WTC11 (cell line): Measurements from ENCODE around the gene SYT7. TPM values are rescaled to one million over a fixed set of nuclear protein-coding genes. Genes with fewer than 3 reads are reported as not detected.

ENCODE experiments used
- ATAC-seq: fragments of 200-7000 bp; cut with Tn5 transposase; 2 replicates; pipeline ENCODE4 v1.10.0; 2021; ENCODE audit warnings: mild to moderate bottlenecking, moderate library complexity
- CTCF ChIA-PET: fragments of 300-600 bp; sonication (Branson Sonifier 250); formaldehyde crosslinking; loops from one replicate; lab custom pipeline; 2021; ENCODE audit warnings: antibody characterized with exemption; lab: Charles Lee
- POLR2A ChIA-PET: fragments of 350-600 bp; sonication (Branson Sonifier 250); formaldehyde crosslinking; loops from one replicate; lab custom pipeline; 2021; ENCODE audit warnings: antibody characterized with exemption; lab: Charles Lee
- DNase-seq: peaks from one replicate; pipeline ENCODE4 v3.0.0; 2021; ENCODE audit warnings: low spot score
- H3K27ac Mint-ChIP-seq: 2 replicates; pipeline ENCODE4 v1.8.0; 2021; ENCODE audit warnings: mixed read lengths
- H3K27me3 Mint-ChIP-seq: 2 replicates; pipeline ENCODE4 v1.8.0; 2021; ENCODE audit warnings: low read depth, mild to moderate bottlenecking, moderate library complexity, mixed read lengths
- H3K36me3 Mint-ChIP-seq: 2 replicates; pipeline ENCODE4 v1.8.0; 2021; ENCODE audit warnings: mixed read lengths
- H3K4me1 Mint-ChIP-seq: 2 replicates; pipeline ENCODE4 v1.8.0; 2022; ENCODE audit warnings: mixed read lengths
- H3K4me3 Mint-ChIP-seq: 2 replicates; pipeline ENCODE4 v1.8.0; 2021; ENCODE audit warnings: mild to moderate bottlenecking, moderate library complexity, mixed read lengths
- H3K9me3 Mint-ChIP-seq: 2 replicates; pipeline ENCODE4 v1.8.0; 2021; ENCODE audit warnings: mixed read lengths
- AFF4 ChIP-seq: sonication (generic); formaldehyde crosslinking; IDR thresholded peaks from 2 replicates; pipeline ENCODE4 v1.8.1; 2023; ENCODE audit warnings: mild to moderate bottlenecking, missing genetic modification reagents, borderline replicate concordance
- CBFB ChIP-seq: sonication (generic); formaldehyde crosslinking; IDR thresholded peaks from 2 replicates; pipeline ENCODE4 v1.8.1; 2022; ENCODE audit warnings: mild to moderate bottlenecking, low read depth, missing genetic modification reagents
- ESRRA ChIP-seq: sonication (generic); formaldehyde crosslinking; IDR thresholded peaks from 2 replicates; pipeline ENCODE4 v1.8.1; 2022; ENCODE audit warnings: mild to moderate bottlenecking, missing genetic modification reagents, borderline replicate concordance
- IRF1 ChIP-seq: sonication (generic); formaldehyde crosslinking; IDR thresholded peaks from 2 replicates; pipeline ENCODE4 v1.8.0; 2023; ENCODE audit warnings: missing genetic modification reagents
- NFE2L1 ChIP-seq: sonication (generic); formaldehyde crosslinking; IDR thresholded peaks from 2 replicates; pipeline ENCODE4 v1.8.1; 2023; ENCODE audit warnings: missing genetic modification reagents
- NR3C1 ChIP-seq: sonication (generic); formaldehyde crosslinking; conservative IDR thresholded peaks from 2 replicates; pipeline ENCODE4 v1.8.1; 2023; ENCODE audit warnings: low read depth, mild to moderate bottlenecking, missing genetic modification reagents
- RORB ChIP-seq: fragments of 250-450 bp; sonication (Bioruptor Pico); IDR thresholded peaks from 2 replicates; pipeline ENCODE4 v1.9.0; 2021; ENCODE audit warnings: mild to moderate bottlenecking
- SP1 ChIP-seq: sonication (generic); formaldehyde crosslinking; conservative IDR thresholded peaks from 2 replicates; pipeline ENCODE4 v1.8.1; 2022; ENCODE audit warnings: missing genetic modification reagents
- ZNF219 ChIP-seq: sonication (generic); formaldehyde crosslinking; IDR thresholded peaks from 2 replicates; pipeline ENCODE4 v1.8.0; 2023; ENCODE audit warnings: missing genetic modification reagents, mild to moderate bottlenecking, borderline replicate concordance
- ZNF232 ChIP-seq: sonication (generic); formaldehyde crosslinking; IDR thresholded peaks from 2 replicates; pipeline ENCODE4 v1.8.0; 2022; ENCODE audit warnings: mild to moderate bottlenecking, missing genetic modification reagents
- ZNF317 ChIP-seq: sonication (generic); formaldehyde crosslinking; IDR thresholded peaks from 2 replicates; pipeline ENCODE4 v1.8.1; 2023; ENCODE audit warnings: low read depth, mild to moderate bottlenecking, moderate library complexity, missing genetic modification reagents, borderline replicate concordance
- ZNF396 ChIP-seq: fragments of 250-450 bp; sonication (Bioruptor Pico); IDR thresholded peaks from 2 replicates; pipeline ENCODE4 v1.8.0; 2021; ENCODE audit warnings: mild to moderate bottlenecking, moderate library complexity, borderline replicate concordance
- total RNA-seq: library from RNA; stranded (reverse); gene quantifications from 3 replicates; pipeline ENCODE4 v1.2.3, GENCODE V29; 2021
- TF ChIP-seq, protein P1 (sequence below): sonication (generic); formaldehyde crosslinking; IDR thresholded peaks from 2 replicates; pipeline ENCODE4 v1.8.1; 2022; ENCODE audit warnings: low read depth, missing genetic modification reagents, borderline replicate concordance
- TF ChIP-seq, protein P2 (sequence below): fragments of 250-450 bp; sonication (Bioruptor Pico); IDR thresholded peaks from 2 replicates; pipeline ENCODE4 v2.1.2; 2022; ENCODE audit warnings: mild to moderate bottlenecking, moderate library complexity
- TF ChIP-seq, protein P3 (sequence below): fragments of 250-450 bp; sonication (Bioruptor Pico); IDR thresholded peaks from 2 replicates; pipeline ENCODE4 v1.9.0; 2021; ENCODE audit warnings: mild to moderate bottlenecking, borderline replicate concordance
- TF ChIP-seq, protein P4 (sequence below): sonication (generic); formaldehyde crosslinking; IDR thresholded peaks from 2 replicates; pipeline ENCODE4 v1.8.1; 2023; ENCODE audit warnings: mild to moderate bottlenecking, missing genetic modification reagents, moderate library complexity

Gene SYT7
- total RNA-seq, 1 experiment from 2014 or later, result 12.5 TPM

DNA sequence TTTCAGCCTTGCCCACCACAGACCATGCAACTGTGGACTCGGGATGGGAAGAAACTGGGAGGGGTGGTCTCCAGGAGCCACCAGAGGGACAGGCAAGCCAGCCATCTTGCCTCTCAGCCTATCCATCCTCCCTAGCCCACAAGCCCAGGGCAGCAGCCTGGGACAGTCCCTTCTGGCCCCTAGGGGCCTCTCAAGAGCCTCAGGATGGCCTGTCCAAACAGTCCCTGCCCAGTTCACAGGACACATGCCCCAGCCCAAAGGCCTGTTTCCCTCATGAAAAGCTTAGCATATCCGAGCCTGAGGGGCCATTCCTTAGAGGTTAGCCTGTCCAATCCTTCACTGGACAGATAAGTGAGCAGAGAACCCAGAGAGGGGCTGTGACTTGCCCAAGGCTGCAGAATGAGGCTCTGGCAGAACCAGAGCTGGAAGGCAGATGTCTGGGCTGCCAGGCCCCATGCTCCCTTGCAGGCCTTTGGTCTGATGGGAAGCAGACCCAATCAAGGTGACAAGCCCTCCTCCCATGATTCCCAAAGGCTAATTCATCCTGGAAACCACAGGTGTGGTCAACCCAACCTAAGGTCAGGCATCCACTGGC, 44.1 kb downstream of the SYT7 start (continued):
- no peak for TF ChIP-seq AFF4 (CRISPR knock-in tag)
- no peak for TF ChIP-seq ZNF396 (CRISPR knock-in tag)
- no peak for TF ChIP-seq ZNF317
- no peak for TF ChIP-seq SP1 (CRISPR knock-in tag)

GRCh38 chr11:61535998-61536675, 44.7 kb downstream of the SYT7 start:
- DNase-seq, result no peak
- H3K4me3 Mint-ChIP-seq, result no peak overlapping the region
- no peaks in the 10 kb centered on the region for H3K36me3 Mint-ChIP-seq
- POLR2A ChIA-PET, result no interaction called here
- CTCF ChIA-PET, result interaction anchor here (0.6 to 1.8 kb wide), 8 partner anchors 9 to 90 kb away, joined by 3 to 10 read pairs (median 3); no protein-coding TSS in a partner anchor
- no peak for ATAC-seq
- H3K27ac Mint-ChIP-seq, result no peak overlapping the region
- H3K9me3 Mint-ChIP-seq, result no peaks in the 10 kb centered on the region
- H3K4me1 Mint-ChIP-seq, result peaks cover 29% of the 10 kb centered on the region
- TF ChIP-seq CBFB (CRISPR knock-in tag) (no peak), AFF4 (CRISPR knock-in tag) (no peak), ZNF232 (CRISPR knock-in tag) (no peak), IRF1 (CRISPR knock-in tag) (no peak), RORB (CRISPR knock-in tag) (no peak), NFE2L1 (CRISPR knock-in tag) (no peak), NR3C1 (CRISPR knock-in tag) (no peak), ESRRA (CRISPR knock-in tag) (no peak), ZNF219 (no peak)
- TF ChIP-seq, protein P1, sequence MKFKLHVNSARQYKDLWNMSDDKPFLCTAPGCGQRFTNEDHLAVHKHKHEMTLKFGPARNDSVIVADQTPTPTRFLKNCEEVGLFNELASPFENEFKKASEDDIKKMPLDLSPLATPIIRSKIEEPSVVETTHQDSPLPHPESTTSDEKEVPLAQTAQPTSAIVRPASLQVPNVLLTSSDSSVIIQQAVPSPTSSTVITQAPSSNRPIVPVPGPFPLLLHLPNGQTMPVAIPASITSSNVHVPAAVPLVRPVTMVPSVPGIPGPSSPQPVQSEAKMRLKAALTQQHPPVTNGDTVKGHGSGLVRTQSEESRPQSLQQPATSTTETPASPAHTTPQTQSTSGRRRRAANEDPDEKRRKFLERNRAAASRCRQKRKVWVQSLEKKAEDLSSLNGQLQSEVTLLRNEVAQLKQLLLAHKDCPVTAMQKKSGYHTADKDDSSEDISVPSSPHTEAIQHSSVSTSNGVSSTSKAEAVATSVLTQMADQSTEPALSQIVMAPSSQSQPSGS (CRISPR knock-in tag), result no peak
- TF ChIP-seq, protein P2, sequence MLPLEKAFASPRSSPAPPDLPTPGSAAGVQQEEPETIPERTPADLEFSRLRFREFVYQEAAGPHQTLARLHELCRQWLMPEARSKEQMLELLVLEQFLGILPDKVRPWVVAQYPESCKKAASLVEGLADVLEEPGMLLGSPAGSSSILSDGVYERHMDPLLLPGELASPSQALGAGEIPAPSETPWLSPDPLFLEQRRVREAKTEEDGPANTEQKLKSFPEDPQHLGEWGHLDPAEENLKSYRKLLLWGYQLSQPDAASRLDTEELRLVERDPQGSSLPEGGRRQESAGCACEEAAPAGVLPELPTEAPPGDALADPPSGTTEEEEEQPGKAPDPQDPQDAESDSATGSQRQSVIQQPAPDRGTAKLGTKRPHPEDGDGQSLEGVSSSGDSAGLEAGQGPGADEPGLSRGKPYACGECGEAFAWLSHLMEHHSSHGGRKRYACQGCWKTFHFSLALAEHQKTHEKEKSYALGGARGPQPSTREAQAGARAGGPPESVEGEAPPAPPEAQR, result no peak
- TF ChIP-seq, protein P3, sequence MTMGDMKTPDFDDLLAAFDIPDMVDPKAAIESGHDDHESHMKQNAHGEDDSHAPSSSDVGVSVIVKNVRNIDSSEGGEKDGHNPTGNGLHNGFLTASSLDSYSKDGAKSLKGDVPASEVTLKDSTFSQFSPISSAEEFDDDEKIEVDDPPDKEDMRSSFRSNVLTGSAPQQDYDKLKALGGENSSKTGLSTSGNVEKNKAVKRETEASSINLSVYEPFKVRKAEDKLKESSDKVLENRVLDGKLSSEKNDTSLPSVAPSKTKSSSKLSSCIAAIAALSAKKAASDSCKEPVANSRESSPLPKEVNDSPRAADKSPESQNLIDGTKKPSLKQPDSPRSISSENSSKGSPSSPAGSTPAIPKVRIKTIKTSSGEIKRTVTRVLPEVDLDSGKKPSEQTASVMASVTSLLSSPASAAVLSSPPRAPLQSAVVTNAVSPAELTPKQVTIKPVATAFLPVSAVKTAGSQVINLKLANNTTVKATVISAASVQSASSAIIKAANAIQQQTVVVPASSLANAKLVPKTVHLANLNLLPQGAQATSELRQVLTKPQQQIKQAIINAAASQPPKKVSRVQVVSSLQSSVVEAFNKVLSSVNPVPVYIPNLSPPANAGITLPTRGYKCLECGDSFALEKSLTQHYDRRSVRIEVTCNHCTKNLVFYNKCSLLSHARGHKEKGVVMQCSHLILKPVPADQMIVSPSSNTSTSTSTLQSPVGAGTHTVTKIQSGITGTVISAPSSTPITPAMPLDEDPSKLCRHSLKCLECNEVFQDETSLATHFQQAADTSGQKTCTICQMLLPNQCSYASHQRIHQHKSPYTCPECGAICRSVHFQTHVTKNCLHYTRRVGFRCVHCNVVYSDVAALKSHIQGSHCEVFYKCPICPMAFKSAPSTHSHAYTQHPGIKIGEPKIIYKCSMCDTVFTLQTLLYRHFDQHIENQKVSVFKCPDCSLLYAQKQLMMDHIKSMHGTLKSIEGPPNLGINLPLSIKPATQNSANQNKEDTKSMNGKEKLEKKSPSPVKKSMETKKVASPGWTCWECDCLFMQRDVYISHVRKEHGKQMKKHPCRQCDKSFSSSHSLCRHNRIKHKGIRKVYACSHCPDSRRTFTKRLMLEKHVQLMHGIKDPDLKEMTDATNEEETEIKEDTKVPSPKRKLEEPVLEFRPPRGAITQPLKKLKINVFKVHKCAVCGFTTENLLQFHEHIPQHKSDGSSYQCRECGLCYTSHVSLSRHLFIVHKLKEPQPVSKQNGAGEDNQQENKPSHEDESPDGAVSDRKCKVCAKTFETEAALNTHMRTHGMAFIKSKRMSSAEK (CRISPR knock-in tag), result no peak
- TF ChIP-seq, protein P4, sequence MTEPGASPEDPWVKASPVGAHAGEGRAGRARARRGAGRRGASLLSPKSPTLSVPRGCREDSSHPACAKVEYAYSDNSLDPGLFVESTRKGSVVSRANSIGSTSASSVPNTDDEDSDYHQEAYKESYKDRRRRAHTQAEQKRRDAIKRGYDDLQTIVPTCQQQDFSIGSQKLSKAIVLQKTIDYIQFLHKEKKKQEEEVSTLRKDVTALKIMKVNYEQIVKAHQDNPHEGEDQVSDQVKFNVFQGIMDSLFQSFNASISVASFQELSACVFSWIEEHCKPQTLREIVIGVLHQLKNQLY (CRISPR knock-in tag), result no peak
- H3K27me3 Mint-ChIP-seq, result no peaks in the 10 kb centered on the region
